GDM1 (cell line): Measurements from ENCODE around the gene APBA1.
"Not testable (repeated sequence)": the region's sequence is repeated elsewhere in the genome, so short reads cannot be mapped to it uniquely, and the experiment has no call there.

Source experiments
- DNase-seq: peaks from one replicate; lab custom pipeline; 2025; lab: John Stamatoyannopoulos, UW

APBA1 gene

DNA sequence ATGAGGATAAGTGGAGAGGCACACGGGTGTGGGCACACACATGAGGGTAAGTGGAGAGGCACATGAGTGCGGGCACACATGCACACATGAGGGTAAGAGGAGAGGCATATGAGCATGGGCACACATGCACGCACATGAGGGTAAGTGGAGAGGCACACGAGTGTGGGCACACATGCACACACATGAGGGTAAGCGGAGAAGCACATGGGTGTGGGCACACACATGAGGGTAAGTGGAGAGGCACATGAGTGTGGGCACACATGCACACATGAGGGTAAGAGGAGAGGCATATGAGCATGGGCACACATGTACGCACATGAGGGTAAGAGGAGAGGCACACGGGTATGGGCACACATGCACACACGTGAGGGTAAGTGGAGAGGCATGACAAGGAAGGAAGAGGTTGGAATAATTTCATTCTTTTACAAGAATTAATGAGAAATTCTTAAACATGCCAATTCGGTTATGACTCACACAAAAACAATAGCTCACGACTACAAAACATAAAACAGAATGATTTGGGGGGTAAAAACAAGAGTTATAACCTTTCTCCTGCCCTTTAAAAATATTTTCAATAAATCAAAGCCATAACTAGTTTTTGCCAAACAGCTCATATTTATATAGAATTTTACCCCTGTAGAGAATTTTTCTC is 67.5 kb downstream of the APBA1 start:
- DNase-seq, result no peak

GRCh38 chr9:69603656-69604055 is 68.5 kb downstream of the APBA1 start:
- DNase-seq, result no peak

- DNase-seq, result no peak
These were observed 69.4 kb downstream of the APBA1 start for GRCh38 chr9:69602773-69603172.

DNA sequence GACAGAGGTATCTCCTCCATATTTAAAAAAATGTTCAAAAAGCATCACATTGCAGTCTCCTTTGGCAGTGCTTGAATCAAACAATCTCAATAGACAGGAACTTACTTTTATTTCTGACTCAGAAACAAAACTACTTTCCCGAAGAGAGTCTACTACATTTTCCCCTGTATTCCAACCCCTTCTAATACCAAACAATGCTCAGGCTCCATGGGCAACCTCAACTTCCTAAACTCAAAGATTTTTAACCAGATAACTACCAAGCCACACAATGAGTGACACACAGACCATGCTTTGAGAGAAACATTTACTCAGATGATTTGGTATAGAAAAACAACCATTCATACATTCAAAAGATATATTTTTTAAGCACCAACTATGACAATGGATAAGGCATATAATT is 70.5 kb downstream of the APBA1 start:
- no peak for DNase-seq

DNA sequence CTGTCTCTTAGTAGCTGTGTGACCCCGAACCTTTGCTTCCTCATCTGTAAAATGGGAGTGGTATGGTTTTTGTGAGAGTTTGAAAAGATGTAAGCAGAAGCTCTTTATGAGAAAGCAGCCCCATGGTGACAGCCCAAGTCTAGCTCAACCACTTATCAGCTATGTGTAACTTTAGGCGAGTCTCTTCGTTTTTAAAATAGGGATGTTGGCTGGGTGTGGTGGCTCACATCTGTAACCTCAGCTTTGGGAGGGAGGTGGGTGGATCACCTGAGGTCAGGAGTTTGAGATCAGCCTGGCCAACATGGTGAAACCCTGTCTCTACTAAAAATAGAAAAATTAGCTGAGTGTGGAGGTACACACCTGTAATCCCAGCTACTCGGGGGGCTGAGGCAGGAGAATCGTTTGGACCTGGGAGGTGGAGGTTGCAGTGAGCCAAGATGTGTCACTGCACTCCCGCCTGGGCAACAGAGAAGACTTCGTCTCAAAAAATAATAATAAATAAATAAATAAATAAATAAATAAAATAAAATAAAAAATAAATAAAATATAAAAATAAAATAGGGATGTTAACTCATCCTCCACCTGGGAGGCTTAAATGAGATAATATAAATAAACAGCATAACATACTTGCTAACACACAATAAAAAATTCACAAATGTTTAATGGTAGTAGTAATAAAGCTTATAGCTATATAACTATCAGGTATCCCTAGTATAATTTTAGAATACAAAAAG is 71.7 kb downstream of the APBA1 start:
- no peak for DNase-seq

- no peak for DNase-seq
These were observed 72.8 kb downstream of the APBA1 start for GRCh38 chr9:69599232-69599971.

- DNase-seq, result not testable (repeated sequence)
These were observed 75.3 kb downstream of the APBA1 start for GRCh38 chr9:69596906-69597305.

DNA sequence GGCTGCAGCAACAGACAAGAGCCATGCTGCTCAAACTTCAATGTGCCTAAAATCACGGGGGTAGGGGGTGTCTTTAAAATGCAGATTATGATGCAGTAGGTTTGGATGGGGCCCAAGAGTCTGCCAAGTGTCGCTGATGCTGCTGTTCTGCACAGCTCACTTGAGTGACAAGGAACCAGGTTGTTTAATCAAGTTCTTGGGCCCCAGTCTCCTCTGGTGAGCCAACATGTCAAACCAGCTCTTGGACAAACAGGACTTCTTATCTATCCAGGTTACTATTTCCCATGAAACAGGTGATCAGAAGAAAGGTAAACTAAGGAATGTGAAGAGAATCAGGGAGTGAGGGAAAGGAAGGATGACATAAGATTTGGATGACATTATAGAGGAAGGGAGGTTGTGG is 78.0 kb downstream of the APBA1 start:
- no peak for DNase-seq

DNA sequence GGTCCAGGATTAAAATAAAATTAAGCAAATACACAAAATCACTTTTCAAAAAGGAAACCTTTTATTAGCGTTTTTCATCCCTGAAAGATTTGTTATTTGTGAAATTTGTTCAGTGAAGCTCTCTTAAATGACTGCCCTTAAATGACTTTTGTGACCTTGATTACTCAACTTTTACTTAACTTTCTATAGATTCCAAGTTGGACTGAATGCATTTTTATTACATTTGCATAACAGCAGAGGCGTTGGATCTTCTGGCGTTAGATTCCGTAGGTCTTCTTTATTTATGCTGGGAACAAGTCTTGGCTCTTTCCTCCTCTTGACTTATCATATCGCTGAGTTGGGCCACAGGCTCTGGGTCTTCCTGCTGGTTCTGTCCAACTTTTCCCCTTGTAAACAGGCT is 78.4 kb downstream of the APBA1 start:
- DNase-seq, result no peak

DNA sequence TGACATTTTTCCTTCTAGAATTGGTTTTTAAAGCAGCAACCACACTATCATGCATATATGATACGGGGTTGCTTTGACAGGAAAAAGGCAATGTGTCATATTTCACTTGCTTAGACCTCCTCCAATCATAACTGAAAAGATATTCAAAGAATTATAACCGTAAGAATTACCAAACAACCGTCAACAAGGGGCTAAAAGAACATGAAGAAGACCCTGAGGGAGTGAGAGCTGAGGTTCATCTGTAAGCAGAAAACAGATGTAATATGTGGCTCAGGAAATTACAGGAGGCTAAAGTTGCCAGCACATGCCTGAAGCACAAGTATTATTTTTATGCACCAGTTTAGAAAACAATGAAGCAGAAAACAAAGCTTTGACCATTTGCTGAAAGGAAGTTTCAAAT is 78.9 kb downstream of the APBA1 start:
- DNase-seq, result no peak

DNA sequence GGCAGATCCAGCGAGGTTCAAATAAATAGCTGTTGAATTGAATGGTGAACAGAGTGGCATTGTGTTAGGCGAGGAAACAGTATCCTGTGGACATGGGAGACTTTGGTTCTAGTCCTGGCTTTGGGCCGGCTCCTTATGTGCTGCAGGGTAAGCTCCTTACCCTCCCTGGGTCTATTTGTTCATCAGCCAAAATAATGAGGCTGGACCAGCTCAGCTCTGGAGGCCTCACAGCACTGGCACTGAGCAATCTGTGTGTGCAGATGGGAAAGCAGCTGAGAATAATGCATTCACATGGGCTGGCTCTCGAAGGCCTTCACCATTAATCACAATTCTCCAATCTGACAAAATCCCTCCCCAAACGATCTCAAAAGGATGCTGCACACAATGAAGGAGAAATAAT is 81.9 kb downstream of the APBA1 start:
- DNase-seq, result no peak

GRCh38 chr9:69589156-69589555 is 83.0 kb downstream of the APBA1 start:
- DNase-seq, result no peak

GRCh38 chr9:69585571-69585970 is 86.6 kb downstream of the APBA1 start:
- DNase-seq, result no peak

DNA sequence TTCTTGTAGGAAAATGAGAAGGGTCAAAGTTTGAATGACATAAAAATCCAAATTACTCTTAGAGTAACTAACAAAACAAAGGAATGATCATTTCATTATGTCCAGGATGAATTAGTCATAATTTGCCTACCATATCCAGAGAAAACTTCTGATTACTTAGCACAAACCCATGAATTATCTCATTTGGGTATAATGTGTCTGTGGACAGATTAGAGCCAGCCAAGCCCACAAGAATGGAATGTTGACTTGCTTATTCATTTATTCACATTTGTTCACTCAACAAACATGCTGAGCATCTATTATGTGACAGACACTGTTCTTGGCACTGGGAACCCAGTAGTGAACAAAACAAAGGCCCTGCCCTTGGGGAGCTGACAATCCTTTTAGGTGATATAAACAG is 87.4 kb downstream of the APBA1 start:
- no peak for DNase-seq

GRCh38 chr9:69583645-69584234 is 88.4 kb downstream of the APBA1 start:
- DNase-seq, result no peak

GRCh38 chr9:69582544-69583297 is 89.5 kb downstream of the APBA1 start:
- DNase-seq, result no peak

GRCh38 chr9:69582018-69582417 is 90.2 kb downstream of the APBA1 start:
- DNase-seq, result no peak

- no peak for DNase-seq
These were observed 91.5 kb downstream of the APBA1 start for GRCh38 chr9:69580582-69581214.

GRCh38 chr9:69579760-69580581 is 92.2 kb downstream of the APBA1 start:
- no peak for DNase-seq

DNA sequence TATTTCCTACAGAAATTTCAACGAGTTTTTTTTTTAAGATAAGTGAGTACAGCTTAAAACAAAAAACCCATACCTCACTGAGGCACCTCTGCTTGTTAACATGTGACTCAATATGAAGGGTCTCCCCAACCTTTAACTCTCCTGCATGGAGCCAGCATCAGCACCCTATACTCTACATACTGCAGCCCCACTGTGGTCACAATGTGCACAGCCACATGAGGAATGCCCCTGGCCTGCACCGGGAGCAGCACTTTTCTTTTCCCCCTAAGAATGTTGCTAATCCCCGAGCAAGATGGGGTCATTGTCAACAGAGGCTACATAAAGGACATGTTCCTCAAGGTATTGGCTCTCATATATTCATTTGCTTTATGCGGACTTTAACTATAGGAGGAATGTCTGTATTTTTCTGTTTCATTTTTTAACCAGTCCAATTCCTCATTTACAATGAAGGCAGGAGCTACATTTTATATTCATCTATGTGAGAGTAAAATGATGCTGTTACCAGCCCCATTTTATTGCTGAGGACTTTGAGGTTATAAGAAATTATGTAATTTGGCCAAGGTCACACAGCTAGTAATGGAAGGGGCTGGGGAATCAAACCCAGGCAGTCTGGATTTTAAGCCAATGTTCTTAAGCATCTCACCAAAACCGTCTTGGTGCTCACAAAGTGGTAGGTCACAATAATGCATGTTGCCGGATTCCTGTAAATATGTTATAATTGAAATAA is 93.0 kb downstream of the APBA1 start:
- no peak for DNase-seq
